Peyer's patch (tissue), 4 donors: ENCODE results near the gene SPATC1L. TPM values are rescaled to one million over a fixed set of nuclear protein-coding genes. Genes with fewer than 3 reads are reported as not detected.
A peak's percentile ranks its signal among the peaks of the same experiment; 100 is the strongest.

Source experiments
- DNase-seq, 3 donors: peaks; one replicate each; pipeline ENCODE4 v3.0.0-alpha.2; 2017 to 2019
- H3K27ac ChIP-seq, 4 donors: fragments of 200-600 bp; sonication (generic); one replicate each; pipeline ENCODE4 v1.5.1; 2016 to 2019
- H3K27me3 ChIP-seq, 2 donors: fragments of 200-600 bp; sonication (generic); one replicate each; pipeline ENCODE4 v1.5.1; 2019
- H3K36me3 ChIP-seq, 3 donors: fragments of 200-600 bp; sonication (generic); one replicate each; pipeline ENCODE4 v1.5.1; 2016 to 2019
- H3K4me1 ChIP-seq, 4 donors: fragments of 200-600 bp; sonication (generic); one replicate each; pipeline ENCODE4 v1.5.1; 2016 to 2019
- H3K4me3 ChIP-seq, 4 donors: fragments of 200-600 bp; sonication (generic); 1 replicate in 3 of 4; 2 replicates in 1 of 4; pipeline ENCODE4 v1.5.1; 2016 to 2019; ENCODE audit warnings: mild to moderate bottlenecking in 1 of 4
- H3K9me3 ChIP-seq, 4 donors: fragments of 200-600 bp; sonication (generic); one replicate each; pipeline ENCODE4 v1.5.1; 2016 to 2019; ENCODE audit warnings: mild to moderate bottlenecking in 1 of 4
- POLR2A ChIP-seq, 2 donors: fragments of 450-650 bp; IDR thresholded peaks; one replicate each; pipeline ENCODE4 v1.5.1; 2017; ENCODE audit warnings: antibody characterized with exemption in 2 of 2, mild to moderate bottlenecking in 2 of 2, moderate library complexity in 2 of 2
- total RNA-seq, 4 donors: library from RNA; depleted of rRNA; stranded (reverse); fragments of >200 nt; gene quantifications; one replicate each; pipeline ENCODE4 v1.1.0, GENCODE V29; 2016
- TF ChIP-seq, protein P1 (sequence below), 6 experiments: fragments of 450-650 bp in 4 of 6; fragments of 200-600 bp in 2 of 6; sonication (generic) in 1 of 6; IDR thresholded peaks; one replicate each; pipeline ENCODE4 v1.5.1; 2017 to 2019; ENCODE audit warnings: antibody characterized with exemption in 6 of 6, mild to moderate bottlenecking in 3 of 6, moderate library complexity in 1 of 6

Gene SPATC1L
- total RNA-seq, 4 donors from 2014 or later: 1.1 to 13.2 (median 2.6) TPM

DNA sequence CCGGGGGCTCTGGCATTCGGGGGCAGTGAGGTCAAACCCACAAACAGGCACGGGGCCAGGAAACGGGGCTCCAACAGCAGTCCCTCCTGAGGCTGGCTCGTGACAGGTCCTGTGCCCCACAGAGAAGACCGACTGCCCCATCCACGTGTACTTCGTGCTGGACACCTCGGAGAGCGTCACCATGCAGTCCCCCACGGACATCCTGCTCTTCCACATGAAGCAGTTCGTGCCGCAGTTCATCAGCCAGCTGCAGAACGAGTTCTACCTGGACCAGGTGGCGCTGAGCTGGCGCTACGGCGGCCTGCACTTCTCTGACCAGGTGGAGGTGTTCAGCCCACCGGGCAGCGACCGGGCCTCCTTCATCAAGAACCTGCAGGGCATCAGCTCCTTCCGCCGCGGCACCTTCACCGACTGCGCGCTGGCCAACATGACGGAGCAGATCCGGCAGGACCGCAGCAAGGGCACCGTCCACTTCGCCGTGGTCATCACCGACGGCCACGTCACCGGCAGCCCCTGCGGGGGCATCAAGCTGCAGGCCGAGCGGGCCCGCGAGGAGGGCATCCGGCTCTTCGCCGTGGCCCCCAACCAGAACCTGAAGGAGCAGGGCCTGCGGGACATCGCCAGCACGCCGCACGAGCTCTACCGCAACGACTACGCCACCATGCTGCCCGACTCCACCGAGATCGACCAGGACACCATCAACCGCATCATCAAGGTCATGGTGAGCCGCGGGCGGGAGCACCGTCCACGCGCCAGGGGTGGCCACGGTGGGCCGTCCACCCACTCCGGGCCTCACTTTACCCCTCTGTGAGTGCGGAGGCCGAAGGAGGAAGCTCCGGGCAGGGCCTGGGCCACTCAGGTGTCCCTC lies 72.2 kb downstream of the SPATC1L start:
- TF ChIP-seq, protein P1, sequence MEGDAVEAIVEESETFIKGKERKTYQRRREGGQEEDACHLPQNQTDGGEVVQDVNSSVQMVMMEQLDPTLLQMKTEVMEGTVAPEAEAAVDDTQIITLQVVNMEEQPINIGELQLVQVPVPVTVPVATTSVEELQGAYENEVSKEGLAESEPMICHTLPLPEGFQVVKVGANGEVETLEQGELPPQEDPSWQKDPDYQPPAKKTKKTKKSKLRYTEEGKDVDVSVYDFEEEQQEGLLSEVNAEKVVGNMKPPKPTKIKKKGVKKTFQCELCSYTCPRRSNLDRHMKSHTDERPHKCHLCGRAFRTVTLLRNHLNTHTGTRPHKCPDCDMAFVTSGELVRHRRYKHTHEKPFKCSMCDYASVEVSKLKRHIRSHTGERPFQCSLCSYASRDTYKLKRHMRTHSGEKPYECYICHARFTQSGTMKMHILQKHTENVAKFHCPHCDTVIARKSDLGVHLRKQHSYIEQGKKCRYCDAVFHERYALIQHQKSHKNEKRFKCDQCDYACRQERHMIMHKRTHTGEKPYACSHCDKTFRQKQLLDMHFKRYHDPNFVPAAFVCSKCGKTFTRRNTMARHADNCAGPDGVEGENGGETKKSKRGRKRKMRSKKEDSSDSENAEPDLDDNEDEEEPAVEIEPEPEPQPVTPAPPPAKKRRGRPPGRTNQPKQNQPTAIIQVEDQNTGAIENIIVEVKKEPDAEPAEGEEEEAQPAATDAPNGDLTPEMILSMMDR (IDR thresholded peaks at IDR 0.05): no peak
- TF ChIP-seq POLR2A (IDR thresholded peaks at IDR 0.05): no peak
- peaks cover 0 to 8% (median 0%) of the 10 kb centered on the region in 4 donors for H3K4me1 ChIP-seq
- H3K27me3 ChIP-seq: no peaks in the 10 kb centered on the region
- H3K9me3 ChIP-seq: peaks cover 0 to 5% (median 2%) of the 10 kb centered on the region in 4 donors
- H3K27ac ChIP-seq: no peak overlapping the region
- peak; percentile 2 to 39 (median 34) for DNase-seq
- no peak overlapping the region for H3K4me3 ChIP-seq
- peaks cover 0 to 47% (median 0%) of the 10 kb centered on the region in 3 donors for H3K36me3 ChIP-seq

GRCh38 chr21:46111193-46111571 lies 73.1 kb downstream of the SPATC1L start:
- Histone ChIP-seq H3K9me3 (peaks cover 0 to 5% (median 2%) of the 10 kb centered on the region in 4 donors), H3K36me3 (peaks cover 0 to 38% (median 0%) of the 10 kb centered on the region in 3 donors), H3K4me3 (no peak overlapping the region), H3K27ac (no peak overlapping the region), H3K27me3 (no peaks in the 10 kb centered on the region), H3K4me1 (peaks cover 0 to 8% (median 0%) of the 10 kb centered on the region in 4 donors)
- peak in 1 of 3 donors; percentile 32 for DNase-seq
- no peak for TF ChIP-seq POLR2A (IDR thresholded peaks at IDR 0.05)

Other genes with a start within 250 kb of the SPATC1L start
- gene COL6A1, start 202.7 kb downstream of the SPATC1L start, total RNA-seq: 100 to 1,000 TPM in 3 of 4 donors, 10 to 100 TPM in 1; 37.7 to 458 (median 161) TPM
- 1,000 to 10,000 TPM in 1 of 4 donors, 100 to 1,000 TPM in 2, 10 to 100 TPM in 1; 59.9 to 1,087 (median 166) TPM for gene COL6A2, start 86.3 kb downstream of the SPATC1L start, total RNA-seq
- gene FTCD, start 28.9 kb downstream of the SPATC1L start, total RNA-seq: 1 to 10 TPM in 1 of 4 donors, under 1 TPM in 1, not detected in 2; 0.67 to 1.0 TPM
- gene LSS, start 44.3 kb upstream of the SPATC1L start, total RNA-seq: 100 to 1,000 TPM in 1 of 4 donors, 10 to 100 TPM in 3; 43.7 to 172 (median 66.5) TPM
- 100 to 1,000 TPM in 3 of 4 donors, 10 to 100 TPM in 1; 96.7 to 178 (median 148) TPM for gene MCM3AP, start 101.2 kb upstream of the SPATC1L start, total RNA-seq
- 10 to 100 TPM in 3 of 4 donors, 1 to 10 TPM in 1; 5.3 to 32.6 (median 17.5) TPM for gene YBEY, start 101.9 kb upstream of the SPATC1L start, total RNA-seq
- gene C21orf58, start 139.4 kb upstream of the SPATC1L start, total RNA-seq: 10 to 100 TPM in 2 of 4 donors, 1 to 10 TPM in 2; 4.6 to 20.6 (median 11.4) TPM
- 100 to 1,000 TPM in 1 of 4 donors, 10 to 100 TPM in 3; 29.2 to 119 (median 59.5) TPM for gene PCNT, start 139.7 kb upstream of the SPATC1L start, total RNA-seq